Measurements from ENCODE around the gene ACAN. TPM values are rescaled to one million over a fixed set of nuclear protein-coding genes. Genes with fewer than 3 reads are reported as not detected.

ACAN gene
- total and polyA plus RNA-seq, 5 donors from 2014 or later: 0.06 to 0.32 TPM; not detected in 3

DNA sequence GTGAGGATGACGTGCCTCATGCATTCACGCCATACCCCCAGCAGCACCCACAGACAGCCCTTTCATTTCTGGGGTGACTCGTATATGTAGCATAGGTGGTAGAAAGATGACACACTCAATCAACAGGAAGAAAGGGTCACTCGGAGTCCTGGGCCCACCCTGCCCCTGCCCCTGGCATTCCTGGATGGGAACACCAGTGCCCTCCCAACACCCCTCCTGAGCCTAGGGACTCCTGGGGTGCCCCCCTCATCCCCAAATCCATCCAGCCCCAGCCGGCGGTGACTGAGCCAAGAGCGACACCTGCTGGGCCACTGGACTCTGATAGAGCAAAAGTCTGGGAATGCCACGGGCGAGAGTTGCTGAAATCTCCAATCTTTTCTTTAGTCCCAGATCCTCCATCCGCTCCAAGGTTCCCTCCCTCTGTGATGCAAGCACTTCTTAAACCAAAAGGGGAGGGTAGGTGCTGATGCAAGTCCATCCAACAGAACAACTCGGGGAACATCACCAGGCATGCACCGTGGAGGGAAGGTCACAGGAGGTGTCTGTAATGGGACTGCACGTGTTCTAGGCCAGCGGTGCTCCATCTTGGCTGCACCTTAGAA, 31.1 kb downstream of the ACAN start:
- Mint-ChIP-seq H3K4me1 (peaks cover 0 to 8% (median 2%) of the 10 kb centered on the region in 4 donors), H3K4me3 (no peak overlapping the region), H3K36me3 (no peaks in the 10 kb centered on the region), H3K27ac (peak overlapping the region in 1 of 3 donors; percentile 31), H3K9me3 (no peaks in the 10 kb centered on the region), H3K27me3 (no peaks in the 10 kb centered on the region)
- no peak overlapping the region for H3K27ac ChIP-seq (ENCODE audit: insufficient read depth, low read length, poor library complexity, severe bottlenecking)
- DNase-seq (peak in 2 of 3 donors; percentile 8 to 10), ATAC-seq (ENCODE audit: low read depth in 2 of 2) (peak in 1 of 2 donors; percentile 28)
- no peaks in the 10 kb centered on the region for H3K9me3 ChIP-seq (ENCODE audit: control insufficient read depth in 2 of 2, low read length in 2 of 2)
- no peak overlapping the region for H3K4me3 ChIP-seq (ENCODE audit: low read depth, low read length)
- no peaks in the 10 kb centered on the region for H3K36me3 ChIP-seq (ENCODE audit: control insufficient read depth, insufficient read depth, low read length)
- H3K4me1 ChIP-seq (ENCODE audit: control insufficient read depth, insufficient read depth, low read length, poor library complexity, severe bottlenecking): no peaks in the 10 kb centered on the region
- H3K27me3 ChIP-seq (ENCODE audit: control insufficient read depth, insufficient read depth, low read length): no peaks in the 10 kb centered on the region

DNA sequence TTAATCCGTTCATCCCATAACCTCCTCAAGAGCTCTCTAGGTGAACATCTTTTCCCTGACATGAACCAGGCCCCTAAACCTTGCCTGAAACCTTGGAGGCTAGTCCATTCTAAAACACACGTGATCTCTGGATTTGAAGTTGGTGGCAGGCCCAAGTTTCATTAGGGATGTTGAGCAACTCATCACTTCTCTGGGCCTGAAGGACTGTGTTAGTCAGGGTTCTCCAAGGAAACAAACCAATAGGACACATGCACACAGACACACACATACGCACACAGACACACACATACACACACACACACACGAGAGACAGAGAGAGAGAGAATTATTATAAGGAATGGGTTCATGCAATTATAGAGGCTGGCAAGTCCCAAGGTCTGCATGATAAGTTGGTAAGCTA, 31.9 kb downstream of the ACAN start:
- Histone ChIP-seq H3K9me3 (ENCODE audit: control insufficient read depth in 2 of 2, low read length in 2 of 2) (no peaks in the 10 kb centered on the region), H3K27ac (ENCODE audit: insufficient read depth, low read length, poor library complexity, severe bottlenecking) (no peak overlapping the region), H3K4me3 (ENCODE audit: low read depth, low read length) (no peak overlapping the region), H3K36me3 (ENCODE audit: control insufficient read depth, insufficient read depth, low read length) (no peaks in the 10 kb centered on the region), H3K4me1 (ENCODE audit: control insufficient read depth, insufficient read depth, low read length, poor library complexity, severe bottlenecking) (no peaks in the 10 kb centered on the region), H3K27me3 (ENCODE audit: control insufficient read depth, insufficient read depth, low read length) (no peaks in the 10 kb centered on the region)
- ATAC-seq (ENCODE audit: low read depth in 2 of 2): no peak
- no peaks in the 10 kb centered on the region for H3K27me3 Mint-ChIP-seq
- peaks cover 0 to 8% (median 2%) of the 10 kb centered on the region in 4 donors for H3K4me1 Mint-ChIP-seq
- no peaks in the 10 kb centered on the region for H3K9me3 Mint-ChIP-seq
- H3K36me3 Mint-ChIP-seq: no peaks in the 10 kb centered on the region
- no peak overlapping the region for H3K27ac Mint-ChIP-seq
- no peak overlapping the region for H3K4me3 Mint-ChIP-seq
- no peak for DNase-seq

DNA sequence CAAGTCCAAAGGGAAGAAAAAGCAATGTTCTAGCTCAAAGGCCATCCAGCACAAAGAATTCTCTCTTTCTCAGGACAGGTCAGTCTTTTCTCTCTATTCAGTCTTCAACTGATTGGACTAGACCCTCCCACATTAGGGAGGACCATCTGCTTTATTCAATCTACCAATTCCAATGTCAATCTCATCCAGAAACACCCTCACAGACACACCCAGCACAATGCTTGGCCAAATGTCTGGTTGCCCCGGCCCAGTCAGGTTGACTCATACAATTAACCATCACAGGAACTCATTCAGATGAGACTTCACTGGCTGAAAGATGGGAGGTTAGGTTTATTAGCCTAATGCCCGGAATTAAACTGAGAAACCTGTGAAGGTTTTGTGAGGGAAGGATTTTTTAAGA, 32.4 kb downstream of the ACAN start:
- Mint-ChIP-seq H3K36me3 (no peaks in the 10 kb centered on the region), H3K27me3 (no peaks in the 10 kb centered on the region), H3K9me3 (peaks cover 0 to 1% (median 0%) of the 10 kb centered on the region in 7 donors), H3K27ac (no peak overlapping the region), H3K4me3 (no peak overlapping the region), H3K4me1 (peaks cover 0 to 8% (median 2%) of the 10 kb centered on the region in 4 donors)
- Histone ChIP-seq H3K9me3 (ENCODE audit: control insufficient read depth in 2 of 2, low read length in 2 of 2) (no peaks in the 10 kb centered on the region), H3K27ac (ENCODE audit: insufficient read depth, low read length, poor library complexity, severe bottlenecking) (no peak overlapping the region), H3K36me3 (ENCODE audit: control insufficient read depth, insufficient read depth, low read length) (no peaks in the 10 kb centered on the region), H3K4me1 (ENCODE audit: control insufficient read depth, insufficient read depth, low read length, poor library complexity, severe bottlenecking) (no peaks in the 10 kb centered on the region), H3K4me3 (ENCODE audit: low read depth, low read length) (no peak overlapping the region), H3K27me3 (ENCODE audit: control insufficient read depth, insufficient read depth, low read length) (no peaks in the 10 kb centered on the region)
- DNase-seq (no peak), ATAC-seq (ENCODE audit: low read depth in 2 of 2) (no peak)

DNA sequence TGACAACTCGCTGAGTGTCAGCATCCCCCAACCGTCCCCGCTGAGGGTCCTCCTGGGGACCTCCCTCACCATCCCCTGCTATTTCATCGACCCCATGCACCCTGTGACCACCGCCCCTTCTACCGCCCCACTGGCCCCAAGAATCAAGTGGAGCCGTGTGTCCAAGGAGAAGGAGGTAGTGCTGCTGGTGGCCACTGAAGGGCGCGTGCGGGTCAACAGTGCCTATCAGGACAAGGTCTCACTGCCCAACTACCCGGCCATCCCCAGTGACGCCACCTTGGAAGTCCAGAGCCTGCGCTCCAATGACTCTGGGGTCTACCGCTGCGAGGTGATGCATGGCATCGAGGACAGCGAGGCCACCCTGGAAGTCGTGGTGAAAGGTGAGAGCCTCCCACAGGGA, 35.4 kb downstream of the ACAN start:
- no peak for DNase-seq
- Mint-ChIP-seq H3K9me3 (peaks cover 0 to 1% (median 0%) of the 10 kb centered on the region in 7 donors), H3K27me3 (no peaks in the 10 kb centered on the region), H3K36me3 (no peaks in the 10 kb centered on the region), H3K4me1 (peaks cover 0 to 8% (median 2%) of the 10 kb centered on the region in 4 donors), H3K4me3 (no peak overlapping the region), H3K27ac (no peak overlapping the region)
- H3K27me3 ChIP-seq (ENCODE audit: control insufficient read depth, insufficient read depth, low read length): no peaks in the 10 kb centered on the region
- no peak overlapping the region for H3K4me3 ChIP-seq (ENCODE audit: low read depth, low read length)
- no peaks in the 10 kb centered on the region for H3K9me3 ChIP-seq (ENCODE audit: control insufficient read depth in 2 of 2, low read length in 2 of 2)
- no peak overlapping the region for H3K27ac ChIP-seq (ENCODE audit: insufficient read depth, low read length, poor library complexity, severe bottlenecking)
- no peak for ATAC-seq (ENCODE audit: low read depth in 2 of 2)
- H3K36me3 ChIP-seq (ENCODE audit: control insufficient read depth, insufficient read depth, low read length): no peaks in the 10 kb centered on the region
- H3K4me1 ChIP-seq (ENCODE audit: control insufficient read depth, insufficient read depth, low read length, poor library complexity, severe bottlenecking): no peaks in the 10 kb centered on the region

DNA sequence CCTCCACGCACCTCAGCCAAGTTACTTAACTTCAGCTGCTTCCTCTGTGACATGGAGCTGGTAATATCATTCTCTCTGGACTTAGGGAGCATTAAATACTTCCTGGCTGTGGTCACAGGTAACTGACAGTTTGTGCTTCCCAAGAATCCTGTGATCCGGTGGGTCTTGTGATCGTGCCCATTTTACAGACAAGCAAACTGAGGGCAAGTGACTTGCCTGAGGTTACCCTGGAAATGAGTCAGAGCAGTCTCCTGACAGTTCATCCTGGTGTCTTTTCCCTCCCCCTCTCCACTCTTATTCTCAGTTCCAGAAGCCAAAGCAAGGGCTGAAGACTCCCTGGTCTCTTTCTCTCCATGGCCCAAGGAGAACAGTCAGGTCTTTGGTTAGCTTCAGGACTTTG, 35.9 kb downstream of the ACAN start:
- ATAC-seq (ENCODE audit: low read depth in 2 of 2): no peak
- no peaks in the 10 kb centered on the region for H3K27me3 ChIP-seq (ENCODE audit: control insufficient read depth, insufficient read depth, low read length)
- H3K36me3 Mint-ChIP-seq: no peaks in the 10 kb centered on the region
- no peaks in the 10 kb centered on the region for H3K36me3 ChIP-seq (ENCODE audit: control insufficient read depth, insufficient read depth, low read length)
- H3K9me3 ChIP-seq (ENCODE audit: control insufficient read depth in 2 of 2, low read length in 2 of 2): no peaks in the 10 kb centered on the region
- no peak for DNase-seq
- H3K4me3 ChIP-seq (ENCODE audit: low read depth, low read length): no peak overlapping the region
- no peak overlapping the region for H3K27ac ChIP-seq (ENCODE audit: insufficient read depth, low read length, poor library complexity, severe bottlenecking)
- peaks cover 0 to 1% (median 0%) of the 10 kb centered on the region in 7 donors for H3K9me3 Mint-ChIP-seq
- H3K4me1 ChIP-seq (ENCODE audit: control insufficient read depth, insufficient read depth, low read length, poor library complexity, severe bottlenecking): no peaks in the 10 kb centered on the region
- H3K4me1 Mint-ChIP-seq: peaks cover 0 to 7% (median 2%) of the 10 kb centered on the region in 4 donors
- no peak overlapping the region for H3K4me3 Mint-ChIP-seq
- no peaks in the 10 kb centered on the region for H3K27me3 Mint-ChIP-seq
- no peak overlapping the region for H3K27ac Mint-ChIP-seq

DNA sequence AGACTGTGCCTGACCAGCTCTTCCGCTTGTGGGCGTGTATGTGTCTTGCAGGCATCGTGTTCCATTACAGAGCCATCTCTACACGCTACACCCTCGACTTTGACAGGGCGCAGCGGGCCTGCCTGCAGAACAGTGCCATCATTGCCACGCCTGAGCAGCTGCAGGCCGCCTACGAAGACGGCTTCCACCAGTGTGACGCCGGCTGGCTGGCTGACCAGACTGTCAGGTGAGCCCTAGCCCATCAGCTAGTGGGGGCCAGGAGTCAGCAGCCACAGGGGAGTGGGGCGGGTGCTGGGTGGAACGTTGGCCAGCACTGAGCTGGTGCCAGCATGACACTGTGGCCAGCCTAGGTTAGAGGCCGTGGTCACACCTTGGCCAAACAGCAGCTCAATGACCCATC, 36.7 kb downstream of the ACAN start:
- H3K27me3 ChIP-seq (ENCODE audit: control insufficient read depth, insufficient read depth, low read length): no peaks in the 10 kb centered on the region
- no peak for DNase-seq
- peaks cover 0 to 1% (median 0%) of the 10 kb centered on the region in 7 donors for H3K9me3 Mint-ChIP-seq
- no peak overlapping the region for H3K4me3 Mint-ChIP-seq
- H3K4me1 Mint-ChIP-seq: peaks cover 0 to 3% (median under 1%) of the 10 kb centered on the region in 4 donors
- no peaks in the 10 kb centered on the region for H3K9me3 ChIP-seq (ENCODE audit: control insufficient read depth in 2 of 2, low read length in 2 of 2)
- no peaks in the 10 kb centered on the region for H3K36me3 ChIP-seq (ENCODE audit: control insufficient read depth, insufficient read depth, low read length)
- no peak overlapping the region for H3K27ac Mint-ChIP-seq
- H3K27me3 Mint-ChIP-seq: peaks cover 2% of the 10 kb centered on the region
- no peak overlapping the region for H3K4me3 ChIP-seq (ENCODE audit: low read depth, low read length)
- H3K27ac ChIP-seq (ENCODE audit: insufficient read depth, low read length, poor library complexity, severe bottlenecking): no peak overlapping the region
- ATAC-seq (ENCODE audit: low read depth in 2 of 2): no peak
- H3K36me3 Mint-ChIP-seq: no peaks in the 10 kb centered on the region
- no peaks in the 10 kb centered on the region for H3K4me1 ChIP-seq (ENCODE audit: control insufficient read depth, insufficient read depth, low read length, poor library complexity, severe bottlenecking)

DNA sequence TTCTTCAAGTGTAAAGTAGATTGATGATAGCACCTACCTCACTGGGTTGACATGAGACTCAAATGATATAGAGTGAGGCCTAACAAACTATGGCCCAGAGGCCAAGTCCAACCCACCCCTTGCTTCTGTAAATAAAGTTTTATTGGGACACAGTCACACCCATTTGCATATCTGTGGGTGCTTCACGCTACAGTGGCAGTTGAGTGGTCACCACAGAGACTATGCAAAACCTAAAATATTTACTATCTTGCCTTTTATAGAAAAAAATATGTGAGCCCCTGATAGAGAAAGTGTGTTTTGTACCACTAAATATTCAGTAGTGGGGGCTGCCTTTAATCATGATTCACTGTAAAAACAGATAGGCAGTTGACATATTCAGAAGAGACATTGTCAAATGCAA, 38.0 kb downstream of the ACAN start:
- Mint-ChIP-seq H3K9me3 (peaks cover 0 to 1% (median 0%) of the 10 kb centered on the region in 7 donors), H3K4me3 (no peak overlapping the region), H3K27ac (no peak overlapping the region), H3K27me3 (peaks cover 5% of the 10 kb centered on the region), H3K36me3 (no peaks in the 10 kb centered on the region), H3K4me1 (peaks cover 0 to 5% (median 2%) of the 10 kb centered on the region in 4 donors)
- H3K4me1 ChIP-seq (ENCODE audit: control insufficient read depth, insufficient read depth, low read length, poor library complexity, severe bottlenecking): no peaks in the 10 kb centered on the region
- DNase-seq (no peak), ATAC-seq (ENCODE audit: low read depth in 2 of 2) (no peak)
- no peak overlapping the region for H3K4me3 ChIP-seq (ENCODE audit: low read depth, low read length)
- H3K27ac ChIP-seq (ENCODE audit: insufficient read depth, low read length, poor library complexity, severe bottlenecking): no peak overlapping the region
- H3K36me3 ChIP-seq (ENCODE audit: control insufficient read depth, insufficient read depth, low read length): no peaks in the 10 kb centered on the region
- H3K9me3 ChIP-seq (ENCODE audit: control insufficient read depth in 2 of 2, low read length in 2 of 2): no peaks in the 10 kb centered on the region
- H3K27me3 ChIP-seq (ENCODE audit: control insufficient read depth, insufficient read depth, low read length): no peaks in the 10 kb centered on the region

DNA sequence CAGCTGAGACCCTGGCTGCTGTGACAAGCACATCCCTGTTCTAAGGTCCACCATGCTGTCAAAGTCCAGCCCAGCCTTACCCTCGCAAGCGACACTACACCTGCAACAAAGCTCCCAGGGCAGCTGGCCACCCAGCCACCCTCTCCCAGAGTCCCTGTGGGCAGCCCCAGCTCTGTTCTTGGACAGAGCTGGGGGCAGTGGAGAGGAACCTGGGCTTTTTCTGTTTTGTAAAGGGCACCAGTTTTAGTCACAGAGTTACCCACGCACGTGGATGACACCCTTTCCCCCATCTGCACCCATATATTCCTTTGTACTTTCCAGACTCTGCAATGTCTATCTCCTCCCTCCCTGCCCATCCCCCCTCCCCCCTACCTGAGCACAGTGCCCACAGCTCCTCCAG, 38.9 kb downstream of the ACAN start:
- Histone ChIP-seq H3K27ac (ENCODE audit: insufficient read depth, low read length, poor library complexity, severe bottlenecking) (no peak overlapping the region), H3K36me3 (ENCODE audit: control insufficient read depth, insufficient read depth, low read length) (no peaks in the 10 kb centered on the region), H3K9me3 (ENCODE audit: control insufficient read depth in 2 of 2, low read length in 2 of 2) (no peaks in the 10 kb centered on the region), H3K27me3 (ENCODE audit: control insufficient read depth, insufficient read depth, low read length) (no peaks in the 10 kb centered on the region), H3K4me3 (ENCODE audit: low read depth, low read length) (no peak overlapping the region), H3K4me1 (ENCODE audit: control insufficient read depth, insufficient read depth, low read length, poor library complexity, severe bottlenecking) (no peaks in the 10 kb centered on the region)
- Mint-ChIP-seq H3K27me3 (peaks cover 5% of the 10 kb centered on the region), H3K4me3 (no peak overlapping the region), H3K27ac (no peak overlapping the region), H3K4me1 (peaks cover 0 to 5% (median 2%) of the 10 kb centered on the region in 4 donors), H3K36me3 (no peaks in the 10 kb centered on the region), H3K9me3 (peaks cover 0 to 1% (median 0%) of the 10 kb centered on the region in 7 donors)
- no peak for DNase-seq
- no peak for ATAC-seq (ENCODE audit: low read depth in 2 of 2)

All from CD4-positive, CD25-positive, alpha-beta regulatory T cell (primary cell).